GM12891 (cell line): ENCODE data around the gene CRB3.

ENCODE experiments used
- PAX5 ChIP-seq: IDR thresholded peaks from 2 replicates; pipeline ENCODE4 v1.6.1; 2011; ENCODE audit warnings: low read length, moderate library complexity, mild to moderate bottlenecking; ENCODE audit not compliant: insufficient read depth, severe bottlenecking
- POLR2A ChIP-seq: IDR thresholded peaks from 2 replicates; pipeline ENCODE4 v1.6.1; 2011; ENCODE audit warnings: low read depth, low read length, control low read depth
- POLR2AphosphoS5 ChIP-seq: IDR thresholded peaks from 2 replicates; pipeline ENCODE4 v1.6.1; 2011; ENCODE audit warnings: low read depth, low read length, control low read depth
- TAF1 ChIP-seq: IDR thresholded peaks from 2 replicates; pipeline ENCODE4 v1.6.1; 2011; ENCODE audit warnings: low read depth, low read length, control low read depth

GRCh38 chr19:6478815-6479214, 14.7 kb downstream of the CRB3 start:
- TF ChIP-seq PAX5: no peak
- no peak for TF ChIP-seq POLR2AphosphoS5
- no peak for TF ChIP-seq POLR2A
- no peak for TF ChIP-seq TAF1
